Measurements from ENCODE around the gene SNX10.

The SNX10 gene

GRCh38 chr7:26318921-26319320 is 27.3 kb downstream of the SNX10 start:
- ChIA-PET CTCF (no interaction called here), POLR2A (interaction anchor here (1.4 kb wide), 1 partner anchor 119 kb away, joined by 3 read pairs; the partner anchor contains the start of gene HNRNPA2B1)
- TF ChIP-seq FOXM1 (IDR thresholded peaks at IDR 0.05; ENCODE audit: borderline replicate concordance) (no peak), ARNT (IDR thresholded peaks at IDR 0.05) (no peak), SUZ12 (IDR thresholded peaks at IDR 0.05) (no peak)
- DNase-seq (ENCODE audit: extremely low spot score): no peak

GRCh38 chr7:26319636-26320035 is 28.0 kb downstream of the SNX10 start:
- CTCF ChIA-PET: no interaction called here
- POLR2A ChIA-PET: no interaction called here
- no peak for TF ChIP-seq ZNF384 (IDR thresholded peaks at IDR 0.05)
- no peak for TF ChIP-seq FOXM1 (IDR thresholded peaks at IDR 0.05; ENCODE audit: borderline replicate concordance)
- no peak for TF ChIP-seq FOXK2 (IDR thresholded peaks at IDR 0.05)
- no peak for TF ChIP-seq LEF1 (IDR thresholded peaks at IDR 0.05; ENCODE audit: borderline replicate concordance)
- TF ChIP-seq FOXA1 (IDR thresholded peaks at IDR 0.05): no peak
- TF ChIP-seq L3MBTL2 (conservative IDR thresholded peaks at IDR 0.05): no peak
- TF ChIP-seq BHLHE40 (IDR thresholded peaks at IDR 0.05; ENCODE audit: borderline replicate concordance): no peak
- TF ChIP-seq PKNOX1 (IDR thresholded peaks at IDR 0.05): no peak
- no peak for TF ChIP-seq ARNT (IDR thresholded peaks at IDR 0.05)
- TF ChIP-seq CTBP1 (IDR thresholded peaks at IDR 0.05; ENCODE audit: borderline replicate concordance): no peak
- TF ChIP-seq SUZ12 (IDR thresholded peaks at IDR 0.05): no peak
- TF ChIP-seq SP1 (IDR thresholded peaks at IDR 0.05): no peak
- no peak for TF ChIP-seq TARDBP (IDR thresholded peaks at IDR 0.05)
- TF ChIP-seq HDGF (IDR thresholded peaks at IDR 0.05; ENCODE audit: borderline replicate concordance): no peak
- TF ChIP-seq NFRKB (IDR thresholded peaks at IDR 0.05): no peak
- TF ChIP-seq ELF4 (IDR thresholded peaks at IDR 0.05): no peak

GRCh38 chr7:26320878-26321277 is 29.2 kb downstream of the SNX10 start:
- DNase-seq (ENCODE audit: extremely low spot score): no peak
- CTCF ChIA-PET: no interaction called here
- no peak for TF ChIP-seq FOXA1 (IDR thresholded peaks at IDR 0.05)
- no peak for TF ChIP-seq FOXM1 (IDR thresholded peaks at IDR 0.05; ENCODE audit: borderline replicate concordance)
- no peak for TF ChIP-seq CTBP1 (IDR thresholded peaks at IDR 0.05; ENCODE audit: borderline replicate concordance)
- no peak for TF ChIP-seq HDGF (IDR thresholded peaks at IDR 0.05; ENCODE audit: borderline replicate concordance)
- no peak for TF ChIP-seq SP1 (IDR thresholded peaks at IDR 0.05)
- no peak for TF ChIP-seq NFRKB (IDR thresholded peaks at IDR 0.05)
- no peak for TF ChIP-seq PKNOX1 (IDR thresholded peaks at IDR 0.05)
- no peak for TF ChIP-seq TARDBP (IDR thresholded peaks at IDR 0.05)
- no peak for TF ChIP-seq ELF4 (IDR thresholded peaks at IDR 0.05)
- no peak for TF ChIP-seq ZNF384 (IDR thresholded peaks at IDR 0.05)
- TF ChIP-seq ARNT (IDR thresholded peaks at IDR 0.05): no peak
- TF ChIP-seq L3MBTL2 (conservative IDR thresholded peaks at IDR 0.05): no peak
- no peak for TF ChIP-seq FOXK2 (IDR thresholded peaks at IDR 0.05)
- no peak for TF ChIP-seq BHLHE40 (IDR thresholded peaks at IDR 0.05; ENCODE audit: borderline replicate concordance)
- no peak for TF ChIP-seq LEF1 (IDR thresholded peaks at IDR 0.05; ENCODE audit: borderline replicate concordance)
- no peak for TF ChIP-seq SUZ12 (IDR thresholded peaks at IDR 0.05)
- POLR2A ChIA-PET: no interaction called here

More at GRCh38 chr7:26319636-26320035, 28.0 kb downstream of the SNX10 start:
- no peak for DNase-seq (ENCODE audit: extremely low spot score)

- POLR2A ChIA-PET: no interaction called here
- CTCF ChIA-PET: no interaction called here
- TF ChIP-seq NFRKB (IDR thresholded peaks at IDR 0.05) (no peak), CTBP1 (IDR thresholded peaks at IDR 0.05; ENCODE audit: borderline replicate concordance) (no peak), TARDBP (IDR thresholded peaks at IDR 0.05) (no peak), PKNOX1 (IDR thresholded peaks at IDR 0.05) (no peak), SUZ12 (IDR thresholded peaks at IDR 0.05) (no peak), L3MBTL2 (conservative IDR thresholded peaks at IDR 0.05) (no peak), ZNF384 (IDR thresholded peaks at IDR 0.05) (no peak), ARNT (IDR thresholded peaks at IDR 0.05) (no peak), BHLHE40 (IDR thresholded peaks at IDR 0.05; ENCODE audit: borderline replicate concordance) (no peak), SP1 (IDR thresholded peaks at IDR 0.05) (no peak), LEF1 (IDR thresholded peaks at IDR 0.05; ENCODE audit: borderline replicate concordance) (no peak), FOXA1 (IDR thresholded peaks at IDR 0.05) (no peak), ELF4 (IDR thresholded peaks at IDR 0.05) (no peak), HDGF (IDR thresholded peaks at IDR 0.05; ENCODE audit: borderline replicate concordance) (no peak), FOXK2 (IDR thresholded peaks at IDR 0.05) (no peak), FOXM1 (IDR thresholded peaks at IDR 0.05; ENCODE audit: borderline replicate concordance) (no peak)
- DNase-seq (ENCODE audit: extremely low spot score): no peak
Measured at GRCh38 chr7:26321435-26321834, 29.8 kb downstream of the SNX10 start.

- no peak for DNase-seq (ENCODE audit: extremely low spot score)
- ChIA-PET POLR2A (no interaction called here), CTCF (no interaction called here)
- TF ChIP-seq FOXM1 (IDR thresholded peaks at IDR 0.05; ENCODE audit: borderline replicate concordance) (no peak), SP1 (IDR thresholded peaks at IDR 0.05) (no peak), FOXK2 (IDR thresholded peaks at IDR 0.05) (no peak), BHLHE40 (IDR thresholded peaks at IDR 0.05; ENCODE audit: borderline replicate concordance) (no peak), HDGF (IDR thresholded peaks at IDR 0.05; ENCODE audit: borderline replicate concordance) (no peak), SUZ12 (IDR thresholded peaks at IDR 0.05) (no peak), L3MBTL2 (conservative IDR thresholded peaks at IDR 0.05) (no peak), LEF1 (IDR thresholded peaks at IDR 0.05; ENCODE audit: borderline replicate concordance) (no peak), CTBP1 (IDR thresholded peaks at IDR 0.05; ENCODE audit: borderline replicate concordance) (no peak), ARNT (IDR thresholded peaks at IDR 0.05) (no peak), ELF4 (IDR thresholded peaks at IDR 0.05) (no peak), TARDBP (IDR thresholded peaks at IDR 0.05) (no peak), NFRKB (IDR thresholded peaks at IDR 0.05) (no peak), FOXA1 (IDR thresholded peaks at IDR 0.05) (no peak), ZNF384 (IDR thresholded peaks at IDR 0.05) (no peak), PKNOX1 (IDR thresholded peaks at IDR 0.05) (no peak)
Measured at GRCh38 chr7:26326211-26326610, 34.5 kb downstream of the SNX10 start.

All from HEK293T (cell line).